HuH-7 (cell line): Measurements from ENCODE around the gene COQ8B.
A peak's percentile ranks its signal among the peaks of the same experiment; 100 is the strongest.

Experiments used
- DNase-seq: peaks from one replicate; pipeline ENCODE4 v3.0.0; 2011; ENCODE audit warnings: low spot score

Gene COQ8B

GRCh38 chr19:40717880-40718773 lies 1.4 kb upstream of the COQ8B start:
- no peak for DNase-seq

DNA sequence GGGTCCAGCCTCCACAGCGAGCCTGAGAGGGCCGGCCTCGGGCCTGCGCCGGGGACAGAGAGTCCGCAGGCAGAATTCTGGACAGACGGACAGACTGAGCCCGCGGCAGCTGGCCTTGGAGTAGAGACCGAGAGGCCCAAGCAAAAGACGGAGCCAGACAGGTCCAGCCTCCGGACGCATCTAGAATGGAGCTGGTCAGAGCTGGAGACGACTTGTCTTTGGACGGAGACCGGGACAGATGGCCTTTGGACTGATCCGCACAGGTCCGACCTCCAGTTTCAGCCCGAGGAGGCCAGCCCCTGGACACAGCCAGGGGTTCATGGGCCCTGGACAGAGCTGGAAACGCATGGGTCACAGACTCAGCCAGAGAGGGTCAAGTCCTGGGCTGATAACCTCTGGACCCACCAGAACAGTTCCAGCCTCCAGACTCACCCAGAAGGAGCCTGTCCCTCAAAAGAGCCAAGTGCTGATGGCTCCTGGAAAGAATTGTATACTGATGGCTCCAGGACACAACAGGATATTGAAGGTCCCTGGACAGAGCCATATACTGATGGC lies 716 bp upstream of the COQ8B start:
- no peak for DNase-seq

- no peak for DNase-seq
These were observed 630 bp downstream of the COQ8B start for GRCh38 chr19:40716031-40716481.

DNA sequence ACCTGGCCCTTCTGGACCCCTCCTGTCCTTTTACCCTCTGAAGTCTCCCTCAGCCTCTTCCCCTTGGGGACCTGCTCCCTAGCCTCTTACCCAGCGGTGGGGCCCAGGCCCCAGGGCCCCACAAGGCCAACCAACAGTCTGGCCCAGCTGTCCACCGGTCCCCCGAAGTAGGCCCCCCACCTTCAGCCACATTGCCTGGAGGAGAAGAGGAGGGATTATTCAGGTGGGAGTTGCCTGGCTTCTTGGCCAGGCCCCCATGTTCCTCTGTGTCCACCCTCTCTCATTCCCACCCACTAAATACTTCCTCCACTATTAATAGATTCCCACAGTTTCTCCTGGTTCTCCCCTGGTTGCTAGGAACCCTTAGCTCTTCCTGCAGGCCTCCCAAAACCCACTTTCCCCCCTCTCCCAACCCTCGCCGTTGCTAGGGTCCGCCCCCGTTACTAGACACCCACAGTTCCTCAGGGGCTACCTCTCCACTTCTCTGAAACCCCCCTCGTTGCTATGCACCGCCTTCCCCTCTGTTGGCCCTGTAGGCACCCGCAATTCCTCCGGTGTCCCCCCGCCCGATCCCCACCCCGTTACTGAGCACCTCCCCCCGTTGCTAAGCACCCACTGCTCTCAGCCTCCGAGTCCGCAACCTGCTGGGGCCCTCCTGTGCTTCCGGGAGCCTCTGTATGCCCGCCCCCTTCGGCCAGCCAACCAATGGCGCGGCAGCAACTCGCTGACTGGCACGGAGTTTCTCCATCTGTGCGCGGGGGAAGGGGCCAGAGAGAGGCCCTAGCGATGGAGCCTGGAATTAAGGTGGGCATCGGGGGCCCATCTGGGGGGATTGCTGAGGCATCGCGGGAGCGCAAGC lies 2.0 kb downstream of the COQ8B start:
- peak; percentile 98 for DNase-seq

GRCh38 chr19:40713939-40714338 lies 2.7 kb downstream of the COQ8B start:
- DNase-seq, result no peak

- DNase-seq, result no peak
These were observed 6.9 kb downstream of the COQ8B start for GRCh38 chr19:40709817-40710216.

- DNase-seq, result no peak
These were observed 9.1 kb downstream of the COQ8B start for GRCh38 chr19:40707615-40708014.

DNA sequence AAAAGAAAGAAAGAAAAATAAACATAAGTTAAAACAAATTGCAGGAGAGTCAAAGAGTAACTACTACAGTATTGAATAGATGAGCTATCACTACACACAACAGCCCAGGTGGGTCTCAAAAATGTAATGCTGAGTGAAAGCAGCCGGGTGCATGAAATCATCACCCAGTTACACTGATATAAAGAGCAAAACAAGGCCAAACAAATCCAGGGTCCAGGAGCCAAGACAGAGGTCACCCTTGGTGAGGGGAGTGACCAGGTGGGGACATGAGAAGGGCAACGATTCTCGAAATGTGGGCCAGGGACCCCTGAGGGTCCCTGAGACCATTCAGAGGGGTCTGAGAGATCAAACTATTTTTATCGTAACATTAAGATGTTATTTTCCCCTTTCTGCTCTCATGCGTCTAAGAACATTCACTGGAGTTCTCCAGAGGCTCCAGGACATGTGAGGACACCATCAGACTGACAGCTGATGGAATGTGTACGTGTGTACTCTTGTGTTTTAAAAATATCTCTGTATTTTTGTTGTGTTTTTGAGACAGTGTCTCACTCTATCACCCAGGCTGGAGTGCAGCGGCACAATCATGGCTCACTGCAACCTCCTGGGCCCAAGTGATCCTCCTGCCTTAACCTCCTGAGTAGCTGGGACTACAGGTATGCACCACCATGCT lies 10.6 kb downstream of the COQ8B start:
- DNase-seq, result no peak

DNA sequence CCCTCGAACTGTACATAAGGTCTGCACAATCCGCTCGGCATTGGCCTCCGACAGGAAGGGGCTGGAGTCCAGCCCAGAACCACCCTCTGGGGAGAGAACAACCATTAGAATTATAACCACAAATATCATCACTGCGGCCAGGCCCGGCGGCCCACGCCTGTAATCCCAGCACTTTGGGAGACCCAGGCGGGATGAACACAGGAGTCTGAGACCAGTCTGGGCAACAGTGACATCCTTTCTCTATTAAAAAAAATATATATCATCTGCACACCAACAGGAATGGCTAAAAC lies 11.4 kb downstream of the COQ8B start:
- no peak for DNase-seq

- no peak for DNase-seq
These were observed 12.0 kb downstream of the COQ8B start for GRCh38 chr19:40704491-40705361.

GRCh38 chr19:40703029-40703755 lies 13.5 kb downstream of the COQ8B start:
- no peak for DNase-seq

DNA sequence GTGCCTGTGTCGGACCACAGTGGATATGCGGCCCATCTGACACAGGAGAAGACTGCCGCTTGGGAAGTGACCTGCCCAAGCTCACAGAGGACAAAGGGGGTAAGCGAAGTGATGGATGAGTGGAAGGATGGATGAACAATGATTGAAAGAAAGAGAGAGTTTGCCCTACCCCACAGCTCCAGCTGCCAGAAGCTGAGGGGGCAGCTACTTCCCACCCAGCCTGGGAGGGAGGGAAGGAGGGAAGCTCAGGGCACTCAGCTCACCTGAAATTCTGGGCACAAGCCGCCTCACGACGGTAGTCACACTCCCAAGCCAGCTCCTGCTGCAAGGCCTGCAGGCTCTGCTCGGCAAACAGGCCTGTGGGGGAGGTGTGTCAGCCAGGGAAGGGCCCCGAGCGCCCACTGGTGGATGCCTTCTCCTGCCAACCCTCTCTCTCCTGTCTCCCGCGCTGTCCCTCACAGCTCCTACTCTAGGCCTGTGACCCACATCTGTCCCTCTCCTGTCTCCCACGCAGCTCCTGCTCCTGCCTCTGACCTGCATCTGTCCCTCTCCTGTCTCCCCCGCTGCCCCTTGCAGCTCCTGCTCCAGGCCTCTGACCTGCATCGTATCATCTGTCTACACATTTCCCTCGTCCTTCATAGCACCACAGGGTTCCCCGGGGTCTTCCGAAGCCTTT lies 14.2 kb downstream of the COQ8B start:
- peak; percentile 81 for DNase-seq

GRCh38 chr19:40701758-40702157 lies 14.9 kb downstream of the COQ8B start:
- no peak for DNase-seq

DNA sequence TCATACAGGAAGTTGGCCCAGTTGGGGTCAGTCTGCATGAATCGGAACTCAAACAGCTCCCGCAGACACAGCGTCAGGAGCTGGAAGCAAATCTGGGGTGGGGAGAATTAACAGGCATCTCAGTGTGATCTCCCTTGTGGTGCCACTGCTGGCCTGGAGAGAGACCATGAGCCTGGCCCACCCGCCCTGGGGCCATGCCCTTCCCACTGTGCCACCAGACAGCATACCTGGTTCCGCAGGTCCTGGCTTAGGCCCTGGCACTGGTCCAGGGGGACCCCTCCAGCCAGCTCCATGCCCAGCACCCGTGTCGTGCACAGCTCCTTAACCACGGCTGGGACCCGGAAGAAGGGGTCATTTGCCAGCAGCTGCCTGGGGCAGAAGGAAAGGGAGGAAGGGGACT lies 16.6 kb downstream of the COQ8B start:
- DNase-seq, result no peak

GRCh38 chr19:40697007-40697406 lies 19.7 kb downstream of the COQ8B start:
- DNase-seq, result no peak

GRCh38 chr19:40695881-40696280 lies 20.8 kb downstream of the COQ8B start:
- no peak for DNase-seq

DNA sequence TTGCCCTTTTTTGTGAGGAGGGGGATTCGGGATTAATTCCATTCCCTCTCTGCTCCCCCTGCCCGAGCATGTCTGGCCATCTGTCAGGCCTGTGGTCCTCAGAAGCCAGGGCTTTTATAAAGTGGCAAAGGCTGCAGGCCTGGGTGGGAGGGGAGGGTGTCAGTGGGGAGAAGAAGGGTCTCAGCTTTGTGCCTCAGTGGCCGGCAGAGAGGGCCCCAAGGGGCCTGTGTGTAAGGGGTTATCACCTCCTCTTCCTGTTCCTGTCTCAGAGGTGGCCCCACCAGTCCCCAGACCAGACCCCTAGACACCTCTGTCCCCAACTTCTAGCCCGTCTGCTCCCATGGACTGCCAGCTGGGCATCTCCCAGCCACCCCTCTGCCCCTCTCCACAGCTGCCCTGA lies 22.8 kb downstream of the COQ8B start:
- no peak for DNase-seq

- DNase-seq, result no peak
These were observed 23.4 kb downstream of the COQ8B start for GRCh38 chr19:40693150-40693788.

DNA sequence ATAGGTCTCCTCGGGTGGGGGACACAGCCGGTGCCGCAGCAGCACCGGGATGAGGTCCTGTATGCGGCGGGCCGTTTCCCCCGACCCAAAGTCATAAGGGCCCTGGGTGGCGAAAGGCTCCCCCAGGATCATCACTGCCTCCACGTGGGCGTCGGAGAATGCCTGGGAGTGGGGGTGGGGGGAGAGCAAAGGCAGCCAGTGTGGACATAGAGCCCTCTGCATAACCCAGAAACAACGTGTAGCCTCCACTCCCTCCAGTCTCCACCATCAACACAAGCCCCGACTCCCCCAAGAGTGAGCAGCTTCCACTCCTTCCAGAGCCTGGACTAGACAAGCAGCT lies 24.5 kb downstream of the COQ8B start:
- DNase-seq, result no peak
